Lower leg skin (tissue), 3 donors: ENCODE results near the gene CHST8.

Source experiments
- POLR2A ChIP-seq, 2 donors: fragments of 450-650 bp; IDR thresholded peaks; one replicate each; pipeline ENCODE4 v1.6.1; 2016 to 2017; ENCODE audit warnings: antibody characterized with exemption in 2 of 2, mild to moderate bottlenecking in 1 of 2, moderate library complexity in 1 of 2
- TF ChIP-seq, protein P1 (sequence below), 3 donors: fragments of 450-650 bp; IDR thresholded peaks; one replicate each; pipeline ENCODE4 v1.5.1; 2016; ENCODE audit warnings: antibody characterized with exemption in 3 of 3, mild to moderate bottlenecking in 3 of 3, moderate library complexity in 2 of 3

DNA sequence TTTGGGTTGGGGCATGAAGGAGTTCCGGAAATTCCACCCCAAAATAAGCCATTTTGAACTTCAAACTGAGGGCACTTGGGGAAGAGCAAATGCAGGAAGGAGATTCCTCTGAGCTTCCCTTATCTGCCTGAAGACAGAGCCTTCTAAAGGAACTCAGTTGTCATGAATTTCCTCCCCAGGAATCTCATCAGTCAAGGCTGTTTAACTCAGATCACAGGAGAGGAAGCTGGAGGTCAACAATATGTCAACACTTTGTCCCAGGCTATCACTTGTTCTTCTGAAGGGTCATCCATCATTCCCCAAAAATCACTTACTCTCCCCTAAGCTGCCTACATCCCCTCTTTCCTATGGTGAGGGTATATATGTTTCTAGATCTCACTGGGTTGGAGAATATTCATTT lies 26.0 kb upstream of the CHST8 start:
- TF ChIP-seq, protein P1, sequence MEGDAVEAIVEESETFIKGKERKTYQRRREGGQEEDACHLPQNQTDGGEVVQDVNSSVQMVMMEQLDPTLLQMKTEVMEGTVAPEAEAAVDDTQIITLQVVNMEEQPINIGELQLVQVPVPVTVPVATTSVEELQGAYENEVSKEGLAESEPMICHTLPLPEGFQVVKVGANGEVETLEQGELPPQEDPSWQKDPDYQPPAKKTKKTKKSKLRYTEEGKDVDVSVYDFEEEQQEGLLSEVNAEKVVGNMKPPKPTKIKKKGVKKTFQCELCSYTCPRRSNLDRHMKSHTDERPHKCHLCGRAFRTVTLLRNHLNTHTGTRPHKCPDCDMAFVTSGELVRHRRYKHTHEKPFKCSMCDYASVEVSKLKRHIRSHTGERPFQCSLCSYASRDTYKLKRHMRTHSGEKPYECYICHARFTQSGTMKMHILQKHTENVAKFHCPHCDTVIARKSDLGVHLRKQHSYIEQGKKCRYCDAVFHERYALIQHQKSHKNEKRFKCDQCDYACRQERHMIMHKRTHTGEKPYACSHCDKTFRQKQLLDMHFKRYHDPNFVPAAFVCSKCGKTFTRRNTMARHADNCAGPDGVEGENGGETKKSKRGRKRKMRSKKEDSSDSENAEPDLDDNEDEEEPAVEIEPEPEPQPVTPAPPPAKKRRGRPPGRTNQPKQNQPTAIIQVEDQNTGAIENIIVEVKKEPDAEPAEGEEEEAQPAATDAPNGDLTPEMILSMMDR (IDR thresholded peaks at IDR 0.05), result no peak
- no peak for TF ChIP-seq POLR2A (IDR thresholded peaks at IDR 0.05)
